NCI-H748 treated with DMSO at 0.1 percent for 48 hours (cell line): ENCODE results near the gene WDR45B.
"Not testable (repeated sequence)": the region's sequence is repeated elsewhere in the genome, so short reads cannot be mapped to it uniquely, and the experiment has no call there.

Source experiments
- DNase-seq: peaks from one replicate; lab custom pipeline; 2025; lab: John Stamatoyannopoulos, UW

WDR45B gene

DNA sequence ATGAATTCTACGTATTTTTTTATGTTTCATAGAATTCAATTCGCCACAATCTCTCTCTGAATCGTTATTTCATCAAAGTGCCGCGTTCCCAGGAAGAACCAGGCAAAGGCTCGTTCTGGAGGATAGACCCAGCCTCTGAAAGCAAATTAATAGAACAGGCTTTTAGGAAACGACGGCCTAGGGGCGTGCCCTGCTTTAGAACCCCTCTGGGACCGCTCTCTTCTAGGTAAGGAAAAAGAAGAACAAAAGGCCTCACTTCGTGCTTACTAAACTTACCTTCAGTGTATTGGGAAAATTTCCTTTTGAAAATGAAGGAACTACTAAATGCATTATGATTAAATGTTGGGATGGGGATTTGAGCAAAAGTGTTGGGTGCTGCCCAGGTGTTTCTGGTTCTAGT lies 65.5 kb downstream of the WDR45B start:
- no peak for DNase-seq

DNA sequence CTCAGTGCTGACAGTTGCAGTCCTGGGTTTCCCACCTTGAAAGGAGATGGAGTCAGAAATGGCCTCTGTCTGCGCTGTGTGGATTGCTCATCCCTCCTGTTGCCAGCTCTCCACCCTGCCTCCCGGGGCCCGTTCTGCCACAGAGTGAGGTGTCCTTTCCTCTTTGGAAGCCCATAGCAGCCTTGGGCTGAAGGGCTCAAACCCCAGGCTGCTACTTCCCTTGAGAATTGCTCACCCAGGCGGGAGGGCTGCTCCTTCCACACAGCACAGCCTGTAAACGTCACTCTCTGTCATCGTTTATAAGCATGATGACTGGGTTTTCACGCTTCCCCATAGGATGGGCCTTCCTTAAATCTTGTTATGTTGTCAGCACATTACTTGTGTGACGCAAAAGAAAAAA lies 66.0 kb downstream of the WDR45B start:
- no peak for DNase-seq

DNA sequence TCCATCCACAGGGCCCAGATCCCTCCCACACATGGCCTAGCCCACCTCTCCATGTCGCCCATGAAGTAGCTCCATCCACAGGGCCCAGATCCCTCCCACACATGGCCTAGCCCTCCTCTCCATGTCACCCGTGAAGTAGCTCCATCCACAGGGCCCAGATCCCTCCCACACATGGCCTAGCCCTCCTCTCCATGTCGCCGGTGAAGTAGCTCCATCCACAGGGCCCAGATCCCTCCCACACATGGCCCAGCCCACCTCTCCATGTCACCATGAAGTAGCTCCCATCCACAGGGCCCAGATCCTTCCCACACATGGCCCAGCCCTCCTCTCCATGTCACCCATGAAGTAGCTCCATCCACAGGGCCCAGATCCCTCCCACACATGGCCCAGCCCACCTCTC lies 68.3 kb downstream of the WDR45B start:
- DNase-seq, result not testable (repeated sequence)

DNA sequence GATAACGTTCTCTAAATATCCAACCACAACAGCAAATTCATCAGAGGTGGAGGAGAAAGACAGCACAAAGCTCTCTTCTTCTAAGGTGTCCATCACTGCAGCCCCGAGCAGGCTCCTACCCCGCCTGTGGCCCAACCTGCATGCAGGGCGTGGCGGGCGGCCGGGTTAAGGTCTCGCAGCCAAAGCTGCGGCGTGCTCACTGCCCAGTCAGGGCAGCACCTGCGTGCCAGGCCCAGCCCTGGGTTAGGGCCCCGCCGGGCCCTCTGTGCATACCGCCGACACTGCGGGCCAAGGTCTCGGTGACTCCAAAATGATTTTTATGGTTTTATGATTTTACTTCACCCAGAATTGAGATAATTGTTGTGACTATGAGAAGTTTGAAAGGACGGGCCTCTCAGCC lies 70.9 kb downstream of the WDR45B start:
- DNase-seq, result no peak

DNA sequence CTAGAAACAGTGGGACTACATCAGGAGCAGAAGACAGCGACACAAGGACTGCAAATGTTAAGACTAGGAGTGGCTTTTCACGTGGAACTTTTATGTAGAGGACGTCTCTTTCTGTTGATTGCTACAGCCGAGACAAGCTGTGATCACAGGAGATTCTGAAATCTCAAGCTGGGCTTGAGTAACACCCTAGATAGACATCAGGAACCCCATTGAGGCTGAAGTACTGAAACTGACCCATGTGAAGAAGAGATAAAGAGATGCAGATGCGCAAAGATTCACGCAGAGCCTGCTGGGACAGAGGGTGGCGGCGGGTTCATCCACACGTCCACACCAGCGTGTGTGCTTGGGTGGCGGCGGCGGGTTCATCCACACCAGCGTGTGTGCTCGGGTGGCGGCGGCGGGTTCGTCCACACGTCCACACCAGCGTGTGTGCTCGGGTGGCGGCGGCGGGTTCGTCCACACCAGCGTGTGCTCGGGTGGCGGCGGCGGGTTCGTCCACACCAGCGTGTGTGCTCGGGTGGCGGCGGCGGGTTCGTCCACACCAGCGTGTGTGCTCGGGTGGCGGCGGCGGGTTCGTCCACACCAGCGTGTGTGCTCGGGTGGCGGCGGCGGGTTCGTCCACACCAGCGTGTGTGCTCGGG lies 72.5 kb downstream of the WDR45B start:
- DNase-seq, result not testable (repeated sequence)

DNA sequence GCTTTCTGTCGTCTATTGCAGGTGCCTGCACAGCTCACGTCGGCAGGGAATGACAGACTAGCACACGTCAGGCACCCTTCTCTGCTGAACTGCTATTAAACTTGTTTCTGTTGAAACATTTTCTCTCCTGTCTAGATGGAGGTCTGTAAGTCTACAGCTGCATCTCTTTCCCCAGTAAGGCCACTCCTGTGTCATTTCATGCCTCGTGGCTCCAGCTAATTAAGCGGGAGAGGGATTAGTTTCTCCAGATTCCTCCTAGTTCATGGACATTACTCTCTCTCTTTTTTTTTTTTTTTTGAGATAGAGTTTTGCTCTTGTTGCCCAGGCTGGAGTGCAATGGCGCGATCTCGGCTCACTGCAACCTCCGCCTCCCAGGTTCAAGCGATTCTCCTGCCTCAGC lies 74.2 kb downstream of the WDR45B start:
- DNase-seq, result no peak

DNA sequence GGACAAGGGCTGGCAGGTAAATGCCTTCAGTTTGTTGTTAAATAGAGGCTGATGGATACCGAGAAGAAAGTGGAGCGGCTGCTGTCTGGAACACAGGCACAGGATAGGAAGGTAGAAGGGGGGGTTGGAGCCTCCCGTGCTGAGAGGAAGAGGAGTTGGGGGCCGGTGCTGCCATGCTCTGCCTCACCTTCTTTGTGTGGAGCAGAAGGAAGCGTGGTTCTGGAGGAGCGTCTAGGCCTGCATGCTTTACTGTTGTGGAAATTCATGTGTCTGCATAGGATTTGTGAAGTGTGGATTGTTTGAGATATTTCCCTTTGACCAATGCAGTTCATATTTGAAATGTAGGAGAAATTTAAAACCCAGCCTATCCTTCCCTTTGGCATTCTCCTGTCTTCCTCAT lies 76.4 kb downstream of the WDR45B start:
- DNase-seq, result no peak

DNA sequence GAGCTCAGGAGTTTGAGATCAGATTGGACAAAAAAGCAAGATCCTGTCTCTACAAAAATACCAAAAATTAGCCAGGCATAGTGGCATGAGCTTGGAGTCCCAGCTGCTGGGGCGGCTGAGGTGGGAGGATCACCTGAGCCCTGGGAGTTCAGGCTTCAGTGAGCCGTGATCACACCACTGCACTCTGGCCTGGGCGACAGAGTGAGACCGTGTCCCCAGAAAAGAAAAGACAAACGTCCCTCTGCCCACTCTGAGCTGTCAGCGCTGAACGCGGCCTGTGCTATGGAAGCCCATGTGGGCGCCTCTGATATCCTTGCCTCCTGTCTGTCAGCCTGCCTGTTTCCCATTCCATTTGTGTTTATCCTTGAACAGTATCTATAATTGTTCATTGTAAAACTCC lies 78.0 kb downstream of the WDR45B start:
- no peak for DNase-seq

DNA sequence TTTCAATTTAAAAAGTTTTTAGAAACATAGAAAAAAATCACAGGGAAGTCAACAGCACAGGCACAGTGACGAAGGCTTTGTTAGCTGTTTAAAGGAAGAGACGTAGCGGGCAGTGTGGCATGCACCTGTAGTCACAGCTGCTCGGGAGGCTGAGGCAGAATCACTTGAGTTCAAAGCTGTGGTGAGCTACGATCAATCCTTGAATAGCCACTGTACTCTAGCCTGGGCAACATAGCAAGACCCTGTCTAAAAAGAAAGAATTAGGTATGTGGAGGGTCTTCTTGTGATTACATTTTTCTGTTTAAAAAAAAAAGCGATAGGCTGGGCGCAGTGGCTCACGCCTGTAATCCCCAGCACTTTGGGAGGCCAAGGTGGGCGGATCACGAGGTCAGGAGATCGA lies 78.6 kb downstream of the WDR45B start:
- DNase-seq, result no peak

DNA sequence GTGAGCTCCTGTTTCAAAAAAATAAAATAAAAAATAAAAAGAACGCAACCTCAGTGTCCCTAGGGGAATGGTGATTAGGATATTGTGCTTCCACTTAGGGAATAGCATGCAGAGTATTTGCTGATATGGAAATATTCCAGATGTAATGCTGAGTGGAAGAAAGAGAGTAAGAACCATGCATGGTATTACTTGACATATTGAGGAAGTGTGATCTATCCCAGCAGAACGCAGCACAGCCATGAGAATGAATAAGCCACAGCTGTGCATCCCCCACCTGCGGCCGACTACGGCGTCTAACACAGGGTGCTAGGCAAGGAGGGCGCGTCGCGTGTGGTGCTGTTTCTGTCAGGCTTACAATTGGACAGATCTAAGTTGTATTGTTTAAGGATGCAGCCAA lies 79.2 kb downstream of the WDR45B start:
- DNase-seq, result no peak

DNA sequence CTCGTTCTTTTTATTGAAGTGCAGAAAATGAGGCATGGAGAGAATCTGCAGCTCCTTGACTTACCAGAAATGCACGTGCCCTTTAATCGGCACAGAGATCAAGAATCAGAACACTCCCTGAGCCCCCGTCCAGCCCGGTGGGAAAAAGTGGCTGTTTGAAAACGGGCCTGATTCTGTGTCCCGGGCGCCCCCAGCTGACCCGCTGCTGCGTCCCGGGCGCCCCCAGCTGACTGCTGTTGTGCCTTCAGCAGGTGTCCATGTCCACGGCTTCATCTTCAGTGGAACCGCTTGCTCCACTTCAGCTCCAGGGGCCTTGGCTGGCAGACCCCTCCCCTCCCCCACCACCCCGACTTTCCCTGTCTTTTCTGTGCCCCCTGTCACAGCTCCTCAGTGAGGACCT lies 81.0 kb downstream of the WDR45B start:
- no peak for DNase-seq

DNA sequence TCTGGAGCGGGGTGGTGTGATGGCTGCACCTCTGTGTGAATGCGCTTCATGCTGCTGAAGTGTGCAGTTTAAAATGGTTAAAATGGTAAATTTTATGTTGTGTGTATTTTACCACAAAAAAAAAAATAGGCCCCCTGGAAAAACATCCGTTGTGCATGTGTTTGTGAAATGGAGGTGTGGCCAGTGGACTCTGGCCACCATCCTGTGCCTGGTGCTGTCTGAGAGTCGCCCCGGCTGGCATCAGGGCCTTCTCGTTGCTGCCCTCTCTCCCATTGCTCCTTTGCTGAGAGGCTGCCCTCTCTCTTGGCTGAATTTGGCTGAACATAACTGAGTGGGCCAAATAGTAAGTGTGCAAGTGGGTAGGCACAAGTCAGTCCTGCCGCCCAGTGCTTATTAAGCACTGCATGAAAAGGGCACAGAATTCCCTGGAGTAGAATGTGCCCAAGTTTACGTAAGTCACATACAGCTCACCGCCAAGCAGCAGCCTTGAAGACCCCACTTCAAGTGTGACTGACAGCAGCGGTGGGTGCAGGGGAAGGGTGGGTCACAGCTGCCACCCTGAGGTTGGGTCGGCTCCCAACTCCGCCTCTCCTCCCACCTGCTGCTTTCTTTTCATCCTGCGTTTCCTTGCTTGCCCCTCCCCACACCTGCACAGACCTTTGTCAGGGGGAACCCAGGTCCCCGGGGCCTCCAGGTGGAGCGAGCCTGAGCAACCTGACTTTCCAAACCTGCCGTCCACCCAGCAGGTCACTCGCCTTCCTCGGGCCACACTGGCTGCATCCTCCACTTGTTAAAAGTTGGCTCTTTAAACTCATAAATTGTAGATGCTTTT lies 81.9 kb downstream of the WDR45B start:
- no peak for DNase-seq

DNA sequence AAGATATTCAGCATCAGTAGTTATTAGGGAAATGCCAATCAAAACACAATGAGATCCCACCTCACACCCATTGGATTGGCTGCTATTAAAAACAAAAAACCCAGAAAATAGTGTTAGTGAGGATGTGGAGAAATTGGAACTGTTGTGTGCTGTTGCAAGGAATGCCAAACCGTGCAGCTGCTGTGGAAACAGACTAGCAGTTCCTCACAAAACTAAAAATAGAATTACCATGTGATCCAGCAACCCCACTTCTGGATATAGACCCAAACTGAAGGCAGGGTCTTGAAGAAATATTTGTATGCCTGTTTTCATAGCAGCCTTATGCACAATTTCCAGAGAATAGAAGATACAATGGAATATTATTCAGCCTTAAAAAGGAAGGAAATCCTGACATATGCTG lies 82.7 kb downstream of the WDR45B start:
- DNase-seq, result no peak
